GM12872 (cell line): ENCODE results near the gene UBR1.

ENCODE experiments used
- CTCF ChIP-seq: IDR thresholded peaks from 3 replicates; pipeline ENCODE4 v1.5.1; 2011; ENCODE audit warnings: low read depth, mild to moderate bottlenecking, low read length, moderate library complexity; ENCODE audit not compliant: insufficient read depth

UBR1 gene

GRCh38 chr15:43006991-43007390 lies 98.8 kb downstream of the UBR1 start:
- TF ChIP-seq CTCF = no peak

GRCh38 chr15:42999201-42999779 lies 106.5 kb downstream of the UBR1 start:
- TF ChIP-seq CTCF = no peak

GRCh38 chr15:42996871-42997270 lies 109.0 kb downstream of the UBR1 start:
- no peak for TF ChIP-seq CTCF

- no peak for TF ChIP-seq CTCF
Observed at GRCh38 chr15:42994546-42994945, 111.3 kb downstream of the UBR1 start.

GRCh38 chr15:42992626-42993025 lies 113.2 kb downstream of the UBR1 start:
- TF ChIP-seq CTCF = no peak

GRCh38 chr15:42986693-42987342 lies 119.0 kb downstream of the UBR1 start:
- no peak for TF ChIP-seq CTCF

GRCh38 chr15:42984493-42985034 lies 121.3 kb downstream of the UBR1 start:
- no peak for TF ChIP-seq CTCF
